Suprapubic skin (tissue), 3 donors: Measurements from ENCODE around the gene PLEKHF1.
"Not testable (repeated sequence)": the region's sequence is repeated elsewhere in the genome, so short reads cannot be mapped to it uniquely, and the experiment has no call there.

Experiments used
- EP300 ChIP-seq: sonication (generic); formaldehyde crosslinking; IDR thresholded peaks from one replicate; pipeline ENCODE4 v1.6.1; 2017; ENCODE audit warnings: antibody characterized with exemption
- POLR2A ChIP-seq, 2 donors: fragments of 450-650 bp; IDR thresholded peaks; one replicate each; pipeline ENCODE4 v1.6.1; 2017; ENCODE audit warnings: antibody characterized with exemption in 2 of 2, mild to moderate bottlenecking in 2 of 2, moderate library complexity in 2 of 2
- TF ChIP-seq, protein P1 (sequence below), 2 donors: fragments of 200-600 bp in 1 of 2; fragments of 450-650 bp in 1 of 2; sonication (generic) in 1 of 2; IDR thresholded peaks; one replicate each; pipeline ENCODE4 v1.5.1; 2016 to 2019; ENCODE audit warnings: antibody characterized with exemption in 2 of 2, mild to moderate bottlenecking in 1 of 2, moderate library complexity in 1 of 2

GRCh38 chr19:29626832-29627231 lies 38.4 kb upstream of the PLEKHF1 start:
- TF ChIP-seq, protein P1, sequence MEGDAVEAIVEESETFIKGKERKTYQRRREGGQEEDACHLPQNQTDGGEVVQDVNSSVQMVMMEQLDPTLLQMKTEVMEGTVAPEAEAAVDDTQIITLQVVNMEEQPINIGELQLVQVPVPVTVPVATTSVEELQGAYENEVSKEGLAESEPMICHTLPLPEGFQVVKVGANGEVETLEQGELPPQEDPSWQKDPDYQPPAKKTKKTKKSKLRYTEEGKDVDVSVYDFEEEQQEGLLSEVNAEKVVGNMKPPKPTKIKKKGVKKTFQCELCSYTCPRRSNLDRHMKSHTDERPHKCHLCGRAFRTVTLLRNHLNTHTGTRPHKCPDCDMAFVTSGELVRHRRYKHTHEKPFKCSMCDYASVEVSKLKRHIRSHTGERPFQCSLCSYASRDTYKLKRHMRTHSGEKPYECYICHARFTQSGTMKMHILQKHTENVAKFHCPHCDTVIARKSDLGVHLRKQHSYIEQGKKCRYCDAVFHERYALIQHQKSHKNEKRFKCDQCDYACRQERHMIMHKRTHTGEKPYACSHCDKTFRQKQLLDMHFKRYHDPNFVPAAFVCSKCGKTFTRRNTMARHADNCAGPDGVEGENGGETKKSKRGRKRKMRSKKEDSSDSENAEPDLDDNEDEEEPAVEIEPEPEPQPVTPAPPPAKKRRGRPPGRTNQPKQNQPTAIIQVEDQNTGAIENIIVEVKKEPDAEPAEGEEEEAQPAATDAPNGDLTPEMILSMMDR (IDR thresholded peaks at IDR 0.05): not testable (repeated sequence)
- not testable (repeated sequence) for TF ChIP-seq POLR2A (IDR thresholded peaks at IDR 0.05); EP300
